Keratinocyte (primary cell): ENCODE results near the gene UBE2E3.

Experiments used
- CTCF ChIP-seq, 3 experiments: IDR thresholded peaks in 1 of 3; conservative IDR thresholded peaks in 1 of 3; optimal IDR thresholded peaks in 1 of 3; 2 replicates in 2 of 3; 3 replicates in 1 of 3; pipeline versions ENCODE3 to v1.5.1; 2011; ENCODE audit warnings: low read length in 3 of 3, mild to moderate bottlenecking in 3 of 3, moderate library complexity in 2 of 3, control low read depth in 1 of 3, inconsistent platforms in 1 of 3; ENCODE audit not compliant: insufficient read depth in 2 of 3; ENCODE audit errors: extremely low read depth in 1 of 3
- EZH2 ChIP-seq: IDR thresholded peaks from one replicate; pipeline ENCODE4 v1.6.1; 2012; ENCODE audit warnings: inconsistent platforms, mild to moderate bottlenecking, low read length, moderate library complexity

GRCh38 chr2:180934911-180935310, 45.5 kb upstream of the UBE2E3 start:
- TF ChIP-seq CTCF (optimal IDR thresholded peaks at IDR 0.05 in 1 of 3, IDR thresholded peaks at IDR 0.05 in 1 of 3, conservative IDR thresholded peaks at IDR 0.05 in 1 of 3; ENCODE audit: extremely low read depth in 1 of 3, insufficient read depth in 2 of 3, low read length in 3 of 3) (no peak), EZH2 (no peak)
